HPDE6-E6E7 (cell line): ENCODE results near the gene CNNM3.

Source experiments
- DNase-seq: peaks from one replicate; pipeline ENCODE4 v3.0.0; 2011; ENCODE audit warnings: missing footprints; ENCODE audit errors: extremely low spot score

Gene CNNM3

DNA sequence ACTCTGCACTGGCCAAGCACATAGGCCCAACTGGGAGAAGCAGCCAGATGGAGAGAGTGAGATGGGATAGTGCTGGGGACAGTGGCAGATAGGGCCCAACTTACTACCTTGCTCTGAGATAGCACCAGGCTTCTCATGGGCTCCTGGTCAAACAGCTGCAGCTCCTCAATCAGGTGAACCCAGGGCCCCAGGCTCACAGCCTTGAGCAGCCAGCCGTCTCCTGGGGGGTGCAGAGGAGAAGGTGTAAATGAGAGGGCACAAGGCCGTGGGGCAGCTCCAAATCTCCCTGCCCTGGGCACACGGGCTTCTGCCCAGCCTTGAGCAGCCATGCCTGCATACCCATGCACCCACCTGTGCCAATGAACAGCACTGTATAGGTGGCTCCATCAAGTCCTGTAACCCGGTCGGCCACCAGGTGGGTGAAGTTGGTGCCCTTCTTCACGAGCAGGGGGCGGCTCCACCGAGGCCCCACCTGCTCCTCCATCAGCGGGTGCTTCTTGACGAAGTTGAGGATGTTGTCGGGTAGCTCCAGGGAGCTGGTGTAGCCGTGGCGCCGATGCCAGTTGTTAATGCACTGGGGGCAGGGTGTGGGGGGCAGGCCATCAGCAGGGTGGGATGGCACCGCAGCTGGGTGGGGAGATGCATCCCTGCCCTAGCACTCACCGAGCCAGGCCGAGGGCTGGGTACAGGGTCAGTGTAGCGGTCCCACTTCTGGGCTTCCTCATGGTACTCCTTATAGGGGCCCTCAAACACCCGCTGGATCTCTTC, 47.7 kb downstream of the CNNM3 start:
- DNase-seq, result no peak

DNA sequence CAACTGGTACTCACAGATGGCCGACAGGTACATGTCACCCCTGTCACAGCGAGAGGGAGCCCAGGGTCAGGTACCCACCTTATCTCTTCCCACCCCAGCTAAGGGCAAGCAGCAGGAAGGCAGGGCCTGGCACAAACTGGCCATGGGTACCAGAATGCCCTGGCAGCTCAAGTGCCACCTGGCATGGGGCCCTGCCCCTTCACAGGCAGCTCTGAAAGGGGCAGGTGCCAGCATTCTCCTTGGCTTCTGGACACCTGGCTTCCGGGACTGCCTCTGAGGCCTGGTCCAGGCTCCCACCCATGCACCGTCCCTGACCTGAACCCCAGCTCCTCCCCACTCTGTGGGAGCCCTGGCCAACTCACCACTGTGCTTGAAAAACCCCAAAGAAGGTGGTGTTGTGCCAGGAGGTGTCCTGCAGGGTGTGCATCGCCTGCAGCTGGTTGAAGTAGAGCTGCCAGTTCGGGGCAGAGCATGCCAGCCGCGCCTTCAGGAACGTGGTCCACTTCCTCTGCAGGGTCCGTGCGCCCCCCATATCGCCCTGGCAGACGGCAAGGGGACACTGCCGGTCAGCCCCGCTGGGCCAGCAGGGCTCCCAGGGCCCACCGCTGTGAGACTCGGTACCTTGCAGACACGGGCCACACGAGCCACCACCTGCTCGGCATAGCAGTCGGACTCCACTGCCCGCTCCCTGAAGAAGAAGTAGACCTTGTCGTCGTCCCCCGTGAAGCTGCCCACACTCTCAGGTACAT, 48.4 kb downstream of the CNNM3 start:
- DNase-seq, result no peak

- DNase-seq, result no peak
These were observed 49.6 kb downstream of the CNNM3 start for GRCh38 chr2:96865654-96866053.

- no peak for DNase-seq
These were observed 50.1 kb downstream of the CNNM3 start for GRCh38 chr2:96866149-96866548.

DNA sequence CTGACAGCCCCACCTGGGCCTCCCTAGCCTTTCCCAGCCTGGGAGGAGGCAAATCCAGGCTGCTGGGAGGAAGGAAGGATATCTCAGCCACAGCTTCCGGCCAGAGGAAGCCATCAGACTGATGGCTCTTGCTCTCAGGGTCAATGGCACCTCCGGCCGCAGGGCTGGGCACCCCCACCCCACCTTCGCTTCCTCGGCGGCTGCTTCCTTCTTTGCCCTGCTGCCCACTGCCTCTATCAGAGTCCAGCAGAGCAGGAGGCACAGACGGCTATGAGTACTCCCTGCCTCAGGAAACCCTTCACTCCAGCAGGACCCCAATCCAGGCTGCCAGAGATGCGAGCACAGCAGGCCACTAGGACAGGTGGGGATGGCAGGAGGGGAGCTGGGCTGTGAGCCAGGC, 50.5 kb downstream of the CNNM3 start:
- DNase-seq, result no peak

GRCh38 chr2:96866986-96867755, 51.1 kb downstream of the CNNM3 start:
- no peak for DNase-seq

GRCh38 chr2:96867756-96868554, 51.9 kb downstream of the CNNM3 start:
- DNase-seq, result no peak

DNA sequence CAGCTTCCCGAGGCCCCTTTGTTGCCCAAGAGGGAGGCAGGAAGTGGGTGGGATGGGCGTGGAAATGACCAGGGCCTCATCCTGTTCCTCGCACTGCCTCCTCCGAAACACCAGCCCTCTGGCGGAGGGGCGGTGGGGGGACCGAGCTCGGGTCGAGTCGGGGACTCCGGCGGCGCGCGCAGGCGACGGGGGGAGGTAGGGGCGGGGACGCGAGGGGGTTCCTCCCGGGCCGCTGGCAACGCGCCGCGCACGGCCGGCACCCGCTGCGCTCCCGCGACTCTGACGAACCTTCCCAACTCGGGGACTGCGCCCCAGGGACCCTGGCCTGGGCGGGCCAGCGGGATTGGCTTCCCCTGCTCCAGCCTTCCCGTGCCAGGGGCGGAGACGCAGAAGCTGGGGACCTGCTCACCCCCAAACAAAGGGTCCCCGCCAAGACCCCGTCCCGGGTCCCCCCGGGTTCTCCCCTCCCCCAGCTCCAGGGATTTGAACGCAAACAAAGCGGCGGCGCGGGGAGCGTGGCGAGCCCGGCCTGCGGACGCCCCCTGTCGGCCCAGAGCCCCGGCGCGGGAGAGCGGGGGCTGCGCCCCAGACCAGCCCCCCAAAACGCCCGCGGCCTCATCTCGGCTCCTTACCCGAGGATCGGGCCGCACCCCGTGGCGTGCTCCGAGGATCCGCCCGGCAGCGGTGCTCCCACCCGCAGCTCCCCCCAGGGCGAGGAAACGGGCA, 52.6 kb downstream of the CNNM3 start:
- no peak for DNase-seq

- DNase-seq, result no peak
These were observed 53.3 kb downstream of the CNNM3 start for GRCh38 chr2:96869281-96869821.

DNA sequence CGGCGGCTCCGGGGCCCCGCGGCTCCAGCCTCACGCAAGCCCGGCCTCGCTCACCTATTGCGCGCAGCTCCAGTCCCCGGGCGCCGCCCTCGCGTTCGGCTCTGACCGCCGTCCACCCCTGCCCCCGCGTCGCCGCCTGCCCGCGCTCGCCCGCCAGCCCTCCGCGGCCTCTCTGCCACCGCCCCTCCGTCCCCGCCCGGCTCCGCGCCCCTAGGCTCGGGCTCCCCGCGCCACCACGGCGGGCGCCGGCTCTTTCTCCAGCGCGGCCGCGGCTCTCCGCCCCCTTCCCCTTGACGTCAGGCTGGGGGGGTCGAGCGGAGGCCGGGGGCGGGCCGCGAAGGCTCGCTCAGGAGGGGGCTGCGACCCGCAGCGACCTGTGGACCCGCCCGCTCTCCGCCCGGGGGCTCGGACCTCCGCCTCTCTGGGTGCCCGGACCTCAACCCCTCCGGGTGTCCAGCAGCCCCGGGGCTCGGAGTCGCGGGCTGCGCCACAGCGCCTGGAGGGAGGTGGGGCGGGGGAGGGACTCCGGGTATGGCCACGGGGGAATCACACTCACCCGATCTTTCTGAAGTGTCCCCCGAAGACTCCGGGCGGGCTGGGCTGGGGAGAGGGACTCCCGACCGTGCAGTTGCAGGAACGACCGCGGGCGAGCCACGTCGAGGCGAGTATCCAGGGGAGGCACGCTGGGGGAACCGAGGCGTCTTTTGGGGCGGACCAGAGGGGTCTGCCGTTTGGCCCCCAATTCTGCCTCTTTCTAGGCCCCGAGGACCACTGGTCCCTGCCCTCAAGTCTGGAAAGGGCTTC, 54.0 kb downstream of the CNNM3 start, which contains the start of gene SEMA4C:
Gene SEMA4C, minus strand, starts transcription at position 259 of the 804 bp plus-strand sequence. CDS start 2,194 bp downstream, outside the sequence.
- no peak for DNase-seq

- no peak for DNase-seq
These were observed 54.7 kb downstream of the CNNM3 start for GRCh38 chr2:96870626-96871255.

GRCh38 chr2:96872591-96873349, 56.7 kb downstream of the CNNM3 start:
- DNase-seq, result no peak

DNA sequence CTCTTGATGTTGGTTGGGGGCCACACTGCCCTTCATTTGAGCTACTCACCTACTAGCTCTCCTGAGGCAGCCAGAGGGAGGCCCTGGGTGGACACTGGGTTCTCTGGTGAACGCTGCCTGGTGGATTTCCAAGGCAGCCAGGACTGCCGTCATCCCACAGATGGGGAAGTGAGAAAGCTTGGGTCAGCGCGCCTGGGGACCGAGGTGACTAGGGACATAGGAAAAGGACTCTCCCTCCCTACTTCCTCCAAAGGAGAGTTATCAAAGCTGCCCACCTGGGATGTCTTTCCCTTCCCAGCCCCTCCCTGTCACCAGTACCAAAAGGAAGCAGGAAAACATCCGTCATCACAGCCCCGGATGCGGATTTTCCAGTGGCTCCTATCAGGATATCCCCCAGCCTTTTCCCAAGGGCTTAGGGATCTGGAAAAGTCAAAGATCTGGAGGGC, 57.6 kb downstream of the CNNM3 start:
- DNase-seq, result no peak

DNA sequence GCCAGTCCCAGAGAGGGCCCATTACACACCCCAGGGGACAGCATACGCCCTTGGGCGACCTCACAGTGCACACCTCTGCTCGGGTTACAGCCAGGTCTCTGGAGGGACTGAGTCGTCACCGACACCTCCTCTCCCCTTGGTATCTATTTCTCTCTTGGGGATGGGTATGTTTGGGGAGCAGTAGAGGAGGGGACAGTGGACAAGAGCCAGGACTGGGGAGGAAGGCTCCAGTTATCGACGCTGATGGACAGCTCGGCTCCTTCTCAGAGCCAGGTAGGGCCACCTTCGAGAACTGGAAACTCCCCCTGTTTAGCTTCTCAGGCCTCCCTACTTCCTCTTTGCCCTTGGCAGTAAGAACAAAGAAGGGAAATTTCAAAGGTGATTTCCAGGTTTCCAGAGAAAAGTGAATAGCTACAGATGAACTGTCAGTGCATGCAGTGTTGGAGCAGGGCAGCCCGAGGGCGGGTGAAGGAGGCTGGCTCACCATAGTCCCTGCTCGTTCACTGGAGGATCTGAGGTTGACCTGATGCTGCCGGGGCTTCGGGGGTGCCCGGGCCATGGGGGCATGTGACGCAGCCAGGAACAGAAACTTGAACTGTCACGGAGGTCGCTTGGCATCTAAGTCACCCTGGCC, 58.2 kb downstream of the CNNM3 start:
- no peak for DNase-seq

DNA sequence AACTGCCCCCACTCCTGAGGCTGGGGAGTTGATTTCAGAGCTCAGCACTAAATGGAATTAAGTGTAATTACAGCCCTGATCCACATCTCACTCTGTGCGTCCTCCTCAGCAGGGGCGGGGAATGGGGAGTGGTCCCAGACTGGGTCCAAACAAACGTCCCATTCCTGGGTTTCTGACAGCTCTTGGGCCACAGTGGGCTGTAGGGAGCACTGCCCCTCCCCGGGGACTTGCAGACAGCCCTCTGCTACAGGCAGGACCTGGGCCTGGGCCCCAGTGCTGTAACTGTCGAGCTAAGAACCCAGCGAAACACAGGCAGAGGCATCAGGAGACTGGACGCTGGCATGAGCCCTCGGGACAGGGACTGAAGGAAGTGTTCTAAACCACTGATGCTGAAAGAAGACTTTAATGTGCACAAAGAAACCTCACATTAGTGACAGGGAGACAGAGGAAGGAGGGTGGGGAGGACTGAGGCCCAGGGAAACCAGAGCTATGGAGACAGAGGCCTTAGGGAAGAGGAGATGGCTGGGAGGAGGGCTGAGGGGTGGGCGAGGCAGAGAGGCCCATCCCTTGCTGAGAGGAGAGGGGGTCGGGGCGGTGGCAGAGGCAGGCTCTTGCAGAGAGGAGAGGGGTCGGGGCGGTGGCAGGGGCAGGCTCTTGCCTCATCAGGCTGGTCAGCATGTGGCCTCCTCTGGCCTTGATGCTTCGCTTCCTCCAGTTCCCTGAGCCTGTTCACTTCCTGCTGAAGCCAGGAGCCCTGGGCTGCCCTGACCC, 59.6 kb downstream of the CNNM3 start:
- no peak for DNase-seq

- no peak for DNase-seq
These were observed 60.4 kb downstream of the CNNM3 start for GRCh38 chr2:96876269-96877041.
